CD14-positive monocyte (primary cell): Measurements from ENCODE around the gene HSD17B10. TPM values are rescaled to one million over a fixed set of nuclear protein-coding genes. Genes with fewer than 3 reads are reported as not detected.

ENCODE experiments used
- DNase-seq, 3 donors: peaks; one replicate each; pipeline ENCODE4 v3.0.0-alpha.2; 2011 to 2022
- H2AFZ ChIP-seq: 2 replicates; pipeline ENCODE4 v1.6.0; 2012; ENCODE audit warnings: mild to moderate bottlenecking, low read depth, low read length, inconsistent platforms; ENCODE audit not compliant: insufficient read depth, poor library complexity, severe bottlenecking
- H3K27ac ChIP-seq, 2 donors: 1 replicate in 1 of 2; 2 replicates in 1 of 2; pipeline ENCODE4 v1.5.1; 2012 to 2013; ENCODE audit warnings: low read length in 2 of 2, control low read depth in 1 of 2, inconsistent platforms in 1 of 2, low read depth in 1 of 2, mild to moderate bottlenecking in 1 of 2
- H3K27me3 ChIP-seq, 2 donors: one replicate each; pipeline versions ENCODE4 v1.6.0 to v1.6.1; 2011 to 2013; ENCODE audit warnings: low read length in 2 of 2; ENCODE audit not compliant: control insufficient read depth in 2 of 2, insufficient read depth in 2 of 2
- H3K36me3 ChIP-seq, 2 donors: replicated peaks in 1 of 2; 1 replicate in 1 of 2; 2 replicates in 1 of 2; pipeline versions ENCODE4 v1.5.1 to v1.6.1; 2012 to 2013; ENCODE audit warnings: low read length in 2 of 2, control low read depth in 1 of 2, inconsistent platforms in 1 of 2, mild to moderate bottlenecking in 1 of 2; ENCODE audit not compliant: insufficient read depth in 2 of 2, control insufficient read depth in 1 of 2
- H3K4me1 ChIP-seq, 2 donors: 1 replicate in 1 of 2; 2 replicates in 1 of 2; pipeline versions ENCODE4 v1.5.1 to v1.6.1; 2012 to 2013; ENCODE audit warnings: low read length in 2 of 2, control low read depth in 1 of 2, inconsistent platforms in 1 of 2, mild to moderate bottlenecking in 1 of 2, moderate library complexity in 1 of 2; ENCODE audit not compliant: insufficient read depth in 2 of 2, control insufficient read depth in 1 of 2
- H3K4me2 ChIP-seq: replicated peaks from 2 replicates; pipeline ENCODE3; 2012; ENCODE audit warnings: low read length, moderate library complexity, mild to moderate bottlenecking; ENCODE audit not compliant: poor library complexity, severe bottlenecking; ENCODE audit errors: extremely low read depth
- H3K4me3 ChIP-seq, 3 experiments: fragments of 200-600 bp in 1 of 3; sonication (generic) in 1 of 3; replicated peaks in 1 of 3; 1 replicate in 2 of 3; 2 replicates in 1 of 3; pipeline ENCODE4 v1.5.1; 2011 to 2013; ENCODE audit warnings: low read length in 3 of 3, mild to moderate bottlenecking in 3 of 3, control low read depth in 2 of 3, low read depth in 2 of 3, inconsistent platforms in 1 of 3, moderate library complexity in 1 of 3
- H3K79me2 ChIP-seq: 2 replicates; pipeline ENCODE4 v1.6.0; 2012; ENCODE audit warnings: mild to moderate bottlenecking, control low read depth, inconsistent platforms, low read length, moderate library complexity; ENCODE audit not compliant: insufficient read depth
- H3K9ac ChIP-seq: 2 replicates; pipeline ENCODE4 v1.6.0; 2017; ENCODE audit warnings: low read length, mild to moderate bottlenecking; ENCODE audit not compliant: insufficient read depth, poor library complexity, severe bottlenecking
- H3K9me3 ChIP-seq, 2 donors: replicated peaks in 1 of 2; 1 replicate in 1 of 2; 2 replicates in 1 of 2; pipeline versions ENCODE4 v1.5.1 to v1.6.1; 2012 to 2013; ENCODE audit warnings: low read length in 2 of 2, control low read depth in 1 of 2; ENCODE audit not compliant: control insufficient read depth in 1 of 2, insufficient read depth in 1 of 2
- H4K20me1 ChIP-seq: 2 replicates; pipeline ENCODE4 v1.6.0; 2012; ENCODE audit warnings: mild to moderate bottlenecking, low read length, control low read depth, moderate library complexity; ENCODE audit not compliant: insufficient read depth
- H3K27ac Mint-ChIP-seq, 7 donors: one replicate each; pipeline ENCODE4 v1.8.0; 2020; ENCODE audit warnings: mild to moderate bottlenecking in 7 of 7, mixed read lengths in 7 of 7, moderate library complexity in 6 of 7, inconsistent platforms in 2 of 7
- H3K27me3 Mint-ChIP-seq, 3 donors: one replicate each; pipeline ENCODE4 v1.8.0; 2021 to 2022; ENCODE audit warnings: low read depth in 3 of 3, mild to moderate bottlenecking in 3 of 3, mixed read lengths in 3 of 3, moderate library complexity in 3 of 3, inconsistent platforms in 1 of 3
- H3K36me3 Mint-ChIP-seq, 2 donors: one replicate each; pipeline ENCODE4 v1.8.0; 2020; ENCODE audit warnings: mixed read lengths in 2 of 2, inconsistent platforms in 1 of 2, mild to moderate bottlenecking in 1 of 2
- H3K4me1 Mint-ChIP-seq: one replicate; pipeline ENCODE4 v1.8.0; 2020; ENCODE audit warnings: mild to moderate bottlenecking, mixed read lengths
- H3K4me3 Mint-ChIP-seq, 2 donors: one replicate each; pipeline ENCODE4 v1.8.0; 2020; ENCODE audit warnings: mild to moderate bottlenecking in 2 of 2, mixed read lengths in 2 of 2, moderate library complexity in 1 of 2
- H3K9me3 Mint-ChIP-seq, 7 donors: one replicate each; pipeline ENCODE4 v1.8.0; 2020 to 2022; ENCODE audit warnings: mixed read lengths in 7 of 7, mild to moderate bottlenecking in 6 of 7, moderate library complexity in 6 of 7, inconsistent platforms in 2 of 7
- CTCF ChIP-seq: fragments of 200-600 bp; IDR thresholded peaks from one replicate; pipeline ENCODE4 v1.8.0; 2022; ENCODE audit warnings: antibody characterized with exemption, mild to moderate bottlenecking
- whole genome bisulfite sequencing: methylation state at CpG from one replicate; pipeline ENCODE4 v1.1.5; 2013; ENCODE audit warnings: missing lambda C conversion rate; ENCODE audit not compliant: insufficient coverage; 5-methylcytosine and 5-hydroxymethylcytosine counted together
- intact Hi-C, 2 donors: fragments of 100-400 bp; cut with micrococcal nuclease; formaldehyde crosslinking; loops; one replicate each; pipeline versions ENCODE4 v1.15.0 to v1.15.1; 2023
- polyA plus RNA-seq, 3 donors: library from polyadenylated mRNA; depleted of rRNA in 1 of 3; unstranded in 2 of 3; stranded (reverse) in 1 of 3; fragments of 300-500 nt in 2 of 3; fragments of >200 nt in 1 of 3; fragmentation: Illumina TruSeq in 2 of 3; gene quantifications; 1 replicate in 2 of 3; 2 replicates in 1 of 3; pipeline ENCODE4 v1.2.3, GENCODE V29; 2012 to 2021

HSD17B10 gene
- polyA plus RNA-seq, 3 donors = 93.2 to 163 (median 136) TPM

- DNase-seq = no peak
- Histone ChIP-seq H3K79me2 (no peaks in the 10 kb centered on the region), H3K9me3 (no peaks in the 10 kb centered on the region), H3K36me3 (peaks cover 64 to 100% of the 10 kb centered on the region in 2 donors), H3K27me3 (no peaks in the 10 kb centered on the region), H3K4me2 (no peak overlapping the region), H2AFZ (no peak overlapping the region), H3K4me3 (no peak overlapping the region), H3K27ac (no peak overlapping the region), H3K4me1 (no peaks in the 10 kb centered on the region), H3K9ac (no peak overlapping the region), H4K20me1 (no peaks in the 10 kb centered on the region)
- TF ChIP-seq CTCF = no peak
- intact Hi-C loops = no loop called here
- Mint-ChIP-seq H3K4me3 (no peak overlapping the region), H3K27ac (no peak overlapping the region), H3K27me3 (peaks cover 0 to 2% (median 1%) of the 10 kb centered on the region in 3 donors), H3K9me3 (no peaks in the 10 kb centered on the region), H3K36me3 (peaks cover 55 to 92% of the 10 kb centered on the region in 2 donors), H3K4me1 (no peaks in the 10 kb centered on the region)
- no CpG with 5 or more reads among the region's 1 CpG for WGBS
These were observed 36.0 kb downstream of the HSD17B10 start for GRCh38 chrX:53398216-53398615.

- H3K4me1 ChIP-seq = no peaks in the 10 kb centered on the region
- H3K27ac ChIP-seq = no peak overlapping the region
- Mint-ChIP-seq H3K4me3 (no peak overlapping the region), H3K9me3 (no peaks in the 10 kb centered on the region), H3K4me1 (no peaks in the 10 kb centered on the region), H3K36me3 (peaks cover 51 to 90% of the 10 kb centered on the region in 2 donors), H3K27me3 (peaks cover 0 to 2% (median 1%) of the 10 kb centered on the region in 3 donors), H3K27ac (peak overlapping the region in 1 of 7 donors; percentile 33)
- H3K9me3 ChIP-seq = no peaks in the 10 kb centered on the region
- H3K27me3 ChIP-seq = no peaks in the 10 kb centered on the region
- H3K79me2 ChIP-seq = no peaks in the 10 kb centered on the region
- H3K4me3 ChIP-seq = no peak overlapping the region
- DNase-seq = no peak
- H3K9ac ChIP-seq = no peak overlapping the region
- peaks cover 50 to 99% of the 10 kb centered on the region in 2 donors for H3K36me3 ChIP-seq
- no peak overlapping the region for H3K4me2 ChIP-seq
- no peak for TF ChIP-seq CTCF
- no peaks in the 10 kb centered on the region for H4K20me1 ChIP-seq
- intact Hi-C loops = no loop called here
- WGBS = no CpG with 5 or more reads among the region's 2 CpGs
- no peak overlapping the region for H2AFZ ChIP-seq
These were observed 38.4 kb downstream of the HSD17B10 start for GRCh38 chrX:53395605-53396298.
